Right atrium auricular region (tissue), 2 donors: ENCODE data around the gene HDHD5. TPM values are rescaled to one million over a fixed set of nuclear protein-coding genes. Genes with fewer than 3 reads are reported as not detected.

Experiments used
- DNase-seq: peaks from one replicate; pipeline ENCODE4 v3.0.0-alpha.2; 2019; ENCODE audit warnings: low spot score
- H3K27ac ChIP-seq, 2 donors: fragments of 200-600 bp; sonication (generic); 1 replicate in 1 of 2; 2 replicates in 1 of 2; pipeline ENCODE4 v1.5.1; 2016 to 2019
- H3K27me3 ChIP-seq, 2 donors: fragments of 200-600 bp; sonication (generic); one replicate each; pipeline versions ENCODE4 v1.5.1 to v1.6.0; 2017 to 2019
- H3K36me3 ChIP-seq: fragments of 200-600 bp; sonication (generic); one replicate; pipeline ENCODE4 v1.5.1; 2016
- H3K4me1 ChIP-seq, 2 donors: fragments of 200-600 bp; sonication (generic); one replicate each; pipeline versions ENCODE4 v1.5.1 to v1.6.0; 2017 to 2019
- H3K4me3 ChIP-seq, 2 donors: fragments of 200-600 bp; sonication (generic); 1 replicate in 1 of 2; 2 replicates in 1 of 2; pipeline ENCODE4 v1.5.1; 2017 to 2019; ENCODE audit warnings: mild to moderate bottlenecking in 1 of 2, moderate library complexity in 1 of 2
- H3K9me3 ChIP-seq, 2 donors: fragments of 200-600 bp; sonication (generic); one replicate each; pipeline ENCODE4 v1.5.1; 2019
- total RNA-seq, 2 donors: library from RNA; depleted of rRNA; stranded (reverse); fragments of >200 nt; gene quantifications; one replicate each; pipeline ENCODE4 v1.1.0, GENCODE V29; 2016
- TF ChIP-seq, protein P1 (sequence below), 2 donors: fragments of 200-600 bp; sonication (generic); IDR thresholded peaks; one replicate each; pipeline ENCODE4 v1.5.1; 2019; ENCODE audit warnings: antibody characterized with exemption in 2 of 2

Gene HDHD5
- total RNA-seq, 2 donors from 2014 or later: 33.1 to 39.7 TPM

DNA sequence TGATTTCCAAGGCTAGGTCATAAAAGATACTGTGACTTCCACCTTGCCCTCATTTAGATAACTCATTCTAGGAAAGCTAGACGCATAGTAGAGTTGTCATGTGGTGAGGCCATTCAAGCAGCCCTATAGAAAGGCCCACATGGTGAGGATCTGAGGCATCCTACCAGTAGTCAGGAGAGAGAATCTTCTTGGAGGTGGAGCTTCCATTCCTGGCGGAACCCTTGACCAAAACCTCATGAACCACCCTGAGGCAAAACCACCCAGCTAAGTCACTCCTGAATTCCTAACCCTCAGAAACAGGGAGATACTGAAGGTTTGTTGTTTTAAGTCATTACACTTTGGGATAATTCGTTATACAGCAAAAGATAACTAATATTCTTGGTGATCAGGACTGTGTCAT is 2.9 kb upstream of the HDHD5 start:
- H3K4me1 ChIP-seq: peaks cover 0 to 28% of the 10 kb centered on the region in 2 donors
- no peaks in the 10 kb centered on the region for H3K36me3 ChIP-seq
- no peak overlapping the region for H3K27ac ChIP-seq
- H3K9me3 ChIP-seq: no peaks in the 10 kb centered on the region
- DNase-seq: no peak
- H3K27me3 ChIP-seq: no peaks in the 10 kb centered on the region
- no peak overlapping the region for H3K4me3 ChIP-seq
- TF ChIP-seq, protein P1, sequence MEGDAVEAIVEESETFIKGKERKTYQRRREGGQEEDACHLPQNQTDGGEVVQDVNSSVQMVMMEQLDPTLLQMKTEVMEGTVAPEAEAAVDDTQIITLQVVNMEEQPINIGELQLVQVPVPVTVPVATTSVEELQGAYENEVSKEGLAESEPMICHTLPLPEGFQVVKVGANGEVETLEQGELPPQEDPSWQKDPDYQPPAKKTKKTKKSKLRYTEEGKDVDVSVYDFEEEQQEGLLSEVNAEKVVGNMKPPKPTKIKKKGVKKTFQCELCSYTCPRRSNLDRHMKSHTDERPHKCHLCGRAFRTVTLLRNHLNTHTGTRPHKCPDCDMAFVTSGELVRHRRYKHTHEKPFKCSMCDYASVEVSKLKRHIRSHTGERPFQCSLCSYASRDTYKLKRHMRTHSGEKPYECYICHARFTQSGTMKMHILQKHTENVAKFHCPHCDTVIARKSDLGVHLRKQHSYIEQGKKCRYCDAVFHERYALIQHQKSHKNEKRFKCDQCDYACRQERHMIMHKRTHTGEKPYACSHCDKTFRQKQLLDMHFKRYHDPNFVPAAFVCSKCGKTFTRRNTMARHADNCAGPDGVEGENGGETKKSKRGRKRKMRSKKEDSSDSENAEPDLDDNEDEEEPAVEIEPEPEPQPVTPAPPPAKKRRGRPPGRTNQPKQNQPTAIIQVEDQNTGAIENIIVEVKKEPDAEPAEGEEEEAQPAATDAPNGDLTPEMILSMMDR (IDR thresholded peaks at IDR 0.05): no peak

DNA sequence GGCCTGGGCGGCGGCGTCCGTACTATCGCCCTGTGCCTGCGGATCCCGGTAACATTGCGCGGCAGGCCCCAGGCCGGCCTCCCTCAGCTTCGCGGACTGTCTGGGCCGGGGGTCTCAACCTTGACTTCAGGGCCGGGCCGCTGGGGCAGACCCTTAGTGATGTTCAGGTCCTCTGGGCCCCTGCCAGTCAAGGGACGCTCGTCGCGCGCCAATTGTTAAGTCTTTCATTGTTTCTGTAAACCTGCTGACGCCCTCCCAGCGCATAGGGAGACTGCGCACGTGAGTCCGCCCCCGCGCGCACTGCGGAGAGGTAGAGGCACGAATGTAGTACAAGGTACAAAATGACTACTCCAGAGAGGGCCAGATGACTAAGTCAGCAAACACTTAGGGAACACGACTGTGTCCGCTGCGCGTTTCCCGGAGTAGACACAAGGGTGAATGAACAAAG is 451 bp upstream of the HDHD5 start:
- peak overlapping the region; percentile 50 to 73 for H3K4me3 ChIP-seq
- TF ChIP-seq, protein P1 (IDR thresholded peaks at IDR 0.05): no peak
- peaks cover 0 to 46% of the 10 kb centered on the region in 2 donors for H3K4me1 ChIP-seq
- no peaks in the 10 kb centered on the region for H3K9me3 ChIP-seq
- H3K27me3 ChIP-seq: no peaks in the 10 kb centered on the region
- peak; percentile 60 for DNase-seq
- H3K27ac ChIP-seq: peak overlapping the region; percentile 89 to 93
- no peaks in the 10 kb centered on the region for H3K36me3 ChIP-seq

DNA sequence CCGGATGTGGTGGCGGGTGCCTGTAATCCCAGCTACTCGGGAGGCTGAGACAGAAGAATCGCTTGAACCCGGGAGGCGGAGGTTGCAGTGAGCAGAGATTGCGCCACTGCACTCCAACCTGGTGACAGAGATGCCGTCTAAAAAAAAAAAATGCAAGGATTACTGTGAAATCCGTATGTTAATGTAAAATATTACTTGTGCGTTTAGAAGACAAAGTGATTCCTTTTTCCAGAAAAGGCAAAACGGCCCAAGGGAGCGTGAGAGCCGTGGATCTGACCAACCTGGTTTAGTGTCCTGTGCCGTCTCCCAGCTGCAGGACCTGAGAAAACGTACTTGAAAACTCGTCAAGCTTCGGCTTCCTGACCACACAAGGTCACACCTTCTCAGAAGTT is 905 bp downstream of the HDHD5 start:
- H3K4me1 ChIP-seq: peaks cover 0 to 47% of the 10 kb centered on the region in 2 donors

DNA sequence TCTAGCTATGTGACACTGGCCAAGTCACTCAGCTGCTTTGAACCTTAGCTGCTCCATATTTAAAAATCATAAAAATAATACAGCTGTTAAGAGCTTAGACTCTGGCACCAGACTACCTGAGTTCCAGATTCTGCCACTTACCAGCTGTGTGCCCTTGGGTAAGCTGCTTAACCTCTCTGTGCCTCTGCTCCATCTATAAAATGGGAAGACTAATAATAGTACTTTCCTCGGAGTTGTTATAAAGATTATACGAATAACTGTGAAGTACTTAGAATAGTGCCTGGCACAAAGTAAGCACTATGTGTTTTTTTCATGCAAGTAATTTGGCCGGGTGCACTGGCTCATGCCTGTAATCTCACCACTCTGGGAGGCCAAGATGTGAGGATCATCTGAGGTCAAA is 1.4 kb downstream of the HDHD5 start:
- H3K4me3 ChIP-seq: peak overlapping the region; percentile 50 to 73
- no peaks in the 10 kb centered on the region for H3K36me3 ChIP-seq
- no peaks in the 10 kb centered on the region for H3K27me3 ChIP-seq
- no peak for DNase-seq
- TF ChIP-seq, protein P1 (IDR thresholded peaks at IDR 0.05): no peak
- H3K9me3 ChIP-seq: no peaks in the 10 kb centered on the region
- peaks cover 0 to 47% of the 10 kb centered on the region in 2 donors for H3K4me1 ChIP-seq
- H3K27ac ChIP-seq: peak overlapping the region; percentile 89 to 93

More for the DNA sequence above, 905 bp downstream of the HDHD5 start:
- no peaks in the 10 kb centered on the region for H3K27me3 ChIP-seq
- no peaks in the 10 kb centered on the region for H3K36me3 ChIP-seq
- no peak for DNase-seq
- H3K27ac ChIP-seq: peak overlapping the region; percentile 89 to 93
- peak overlapping the region; percentile 50 to 73 for H3K4me3 ChIP-seq
- TF ChIP-seq, protein P1 (IDR thresholded peaks at IDR 0.05): no peak
- H3K9me3 ChIP-seq: no peaks in the 10 kb centered on the region

DNA sequence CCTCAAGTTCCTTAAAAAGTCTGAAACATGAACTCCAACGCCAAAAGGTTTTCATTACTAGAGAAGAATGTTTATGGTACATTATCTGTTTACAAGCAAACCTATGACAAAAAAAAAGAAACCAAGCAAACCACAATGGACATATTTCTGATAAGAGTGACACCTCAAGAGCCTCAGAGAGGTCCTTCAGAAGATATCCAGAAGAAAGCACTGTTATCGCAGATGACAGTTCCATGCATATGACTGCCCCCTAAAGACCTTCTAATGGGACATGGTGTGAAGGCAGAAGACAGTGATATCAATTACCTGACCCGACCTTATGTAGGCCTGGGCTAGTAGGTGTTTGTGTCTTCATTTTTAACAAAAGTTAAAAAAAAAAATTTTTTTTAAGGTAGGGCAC is 3.1 kb downstream of the HDHD5 start:
- no peaks in the 10 kb centered on the region for H3K36me3 ChIP-seq
- peaks cover 0 to 50% of the 10 kb centered on the region in 2 donors for H3K4me1 ChIP-seq
- H3K27ac ChIP-seq: no peak overlapping the region
- DNase-seq: no peak
- TF ChIP-seq, protein P1 (IDR thresholded peaks at IDR 0.05): no peak
- H3K9me3 ChIP-seq: no peaks in the 10 kb centered on the region
- H3K4me3 ChIP-seq: no peak overlapping the region
- H3K27me3 ChIP-seq: no peaks in the 10 kb centered on the region

DNA sequence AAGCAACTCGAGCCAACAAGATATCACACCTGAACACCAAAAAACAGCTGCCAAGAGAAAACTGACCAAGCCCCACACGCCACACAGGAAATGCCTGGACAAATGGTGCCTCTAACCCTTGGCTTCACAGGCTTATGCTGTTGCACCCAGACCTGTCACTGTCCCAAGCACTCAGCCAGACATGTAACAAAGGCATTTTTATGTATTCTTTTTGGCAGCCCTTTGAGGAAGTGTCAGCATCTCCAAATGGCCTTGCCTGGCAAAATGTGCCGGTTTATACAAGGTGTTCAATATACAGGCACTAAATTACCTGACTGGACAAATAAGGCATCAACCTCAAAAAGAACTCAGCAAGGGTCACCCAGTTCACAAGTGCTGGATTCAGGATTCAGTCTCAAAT is 6.1 kb downstream of the HDHD5 start:
- H3K27ac ChIP-seq: no peak overlapping the region
- peaks cover 9% of the 10 kb centered on the region for H3K36me3 ChIP-seq
- H3K9me3 ChIP-seq: no peaks in the 10 kb centered on the region
- H3K4me3 ChIP-seq: no peak overlapping the region
- DNase-seq: no peak
- H3K27me3 ChIP-seq: no peaks in the 10 kb centered on the region
- TF ChIP-seq, protein P1 (IDR thresholded peaks at IDR 0.05): no peak
- H3K4me1 ChIP-seq: peaks cover 0 to 35% of the 10 kb centered on the region in 2 donors
